Calu3 (cell line): ENCODE results near the gene ARMC9. TPM values are rescaled to one million over a fixed set of nuclear protein-coding genes. Genes with fewer than 3 reads are reported as not detected.

Source experiments
- BruUV-seq: library from RNA; stranded (reverse); fragments of 400-500 nt; replicated peaks from 2 replicates; lab custom pipeline; 2021; lab: Mats Ljungman, UMichigan
- CTCF ChIA-PET: fragments of 300-600 bp; sonication (Branson Sonifier 250); formaldehyde crosslinking; loops from one replicate; lab custom pipeline; 2022; ENCODE audit warnings: antibody characterized with exemption; lab: Charles Lee
- DNase-seq: peaks from one replicate; pipeline ENCODE4 v3.0.0; 2022
- H3K27ac Mint-ChIP-seq: one replicate; pipeline ENCODE4 v1.8.0; 2022; ENCODE audit warnings: mixed read lengths; ENCODE audit not compliant: unreplicated experiment
- H3K27me3 Mint-ChIP-seq: one replicate; pipeline ENCODE4 v1.8.0; 2022; ENCODE audit warnings: mixed read lengths; ENCODE audit not compliant: unreplicated experiment
- H3K36me3 Mint-ChIP-seq: one replicate; pipeline ENCODE4 v1.8.0; 2022; ENCODE audit warnings: mild to moderate bottlenecking, moderate library complexity, mixed read lengths; ENCODE audit not compliant: insufficient read depth, unreplicated experiment
- H3K4me1 Mint-ChIP-seq: one replicate; pipeline ENCODE4 v1.8.0; 2022; ENCODE audit warnings: mild to moderate bottlenecking, low read depth, mixed read lengths; ENCODE audit not compliant: unreplicated experiment
- H3K4me3 Mint-ChIP-seq: one replicate; pipeline ENCODE4 v1.8.0; 2022; ENCODE audit warnings: mild to moderate bottlenecking, low read depth, moderate library complexity, mixed read lengths; ENCODE audit not compliant: unreplicated experiment
- H3K9me3 Mint-ChIP-seq: one replicate; pipeline ENCODE4 v1.8.0; 2022; ENCODE audit warnings: low read depth, mixed read lengths; ENCODE audit not compliant: unreplicated experiment
- intact Hi-C: fragments of 100-400 bp; cut with micrococcal nuclease; formaldehyde crosslinking; loops from one replicate; pipeline ENCODE4 v1.10.0; 2022; ENCODE audit not compliant: unreplicated experiment
- total RNA-seq: library from RNA; stranded (reverse); gene quantifications from 2 replicates; pipeline ENCODE4 v1.2.3, GENCODE V29; 2022
- TF ChIP-seq, protein P1 (sequence below): fragments of 200-600 bp; IDR thresholded peaks from one replicate; pipeline ENCODE4 v1.8.0; 2022; ENCODE audit warnings: antibody characterized with exemption; ENCODE audit not compliant: unreplicated experiment

The ARMC9 gene
- total RNA-seq, 1 experiment from 2014 or later = 13.6 TPM

DNA sequence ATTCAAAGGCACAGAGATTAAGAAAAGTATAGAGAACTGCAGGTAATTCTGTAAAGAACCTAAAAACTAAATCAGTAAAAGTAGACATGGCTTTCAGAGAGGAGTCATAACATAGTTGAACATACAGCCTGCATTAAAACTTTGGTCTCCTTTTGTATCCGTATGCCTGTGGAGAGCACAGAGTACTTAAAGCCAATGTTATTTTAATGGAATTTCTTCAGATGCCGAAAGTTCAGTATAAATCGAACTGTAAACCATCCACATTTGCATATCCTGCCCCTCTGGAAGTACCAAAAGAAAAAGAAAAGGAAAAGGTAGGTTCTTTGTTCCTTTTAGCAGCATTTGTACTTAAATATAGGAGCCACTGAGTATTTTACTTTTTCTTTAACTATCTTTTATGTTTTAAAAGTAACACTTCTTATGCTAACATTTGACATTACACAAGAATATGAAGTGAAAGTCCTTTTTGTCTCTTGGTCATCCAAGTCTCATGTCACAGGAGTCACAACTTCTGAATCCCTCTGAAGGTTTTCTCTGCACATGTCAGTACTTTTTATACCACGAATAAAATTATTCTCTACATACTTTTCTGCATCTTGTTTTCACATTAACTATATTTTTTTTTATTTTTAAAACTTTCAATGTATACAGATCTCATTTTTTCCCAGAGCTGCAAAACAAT, 34.9 kb upstream of the ARMC9 start:
- no peak overlapping the region for H3K27ac Mint-ChIP-seq
- no peak overlapping the region for H3K4me3 Mint-ChIP-seq
- intact Hi-C loops = no loop called here
- no peak for DNase-seq
- H3K4me1 Mint-ChIP-seq = peaks cover 26% of the 10 kb centered on the region
- no peaks in the 10 kb centered on the region for H3K27me3 Mint-ChIP-seq
- no TSS peak for BruUV-seq
- TF ChIP-seq, protein P1, sequence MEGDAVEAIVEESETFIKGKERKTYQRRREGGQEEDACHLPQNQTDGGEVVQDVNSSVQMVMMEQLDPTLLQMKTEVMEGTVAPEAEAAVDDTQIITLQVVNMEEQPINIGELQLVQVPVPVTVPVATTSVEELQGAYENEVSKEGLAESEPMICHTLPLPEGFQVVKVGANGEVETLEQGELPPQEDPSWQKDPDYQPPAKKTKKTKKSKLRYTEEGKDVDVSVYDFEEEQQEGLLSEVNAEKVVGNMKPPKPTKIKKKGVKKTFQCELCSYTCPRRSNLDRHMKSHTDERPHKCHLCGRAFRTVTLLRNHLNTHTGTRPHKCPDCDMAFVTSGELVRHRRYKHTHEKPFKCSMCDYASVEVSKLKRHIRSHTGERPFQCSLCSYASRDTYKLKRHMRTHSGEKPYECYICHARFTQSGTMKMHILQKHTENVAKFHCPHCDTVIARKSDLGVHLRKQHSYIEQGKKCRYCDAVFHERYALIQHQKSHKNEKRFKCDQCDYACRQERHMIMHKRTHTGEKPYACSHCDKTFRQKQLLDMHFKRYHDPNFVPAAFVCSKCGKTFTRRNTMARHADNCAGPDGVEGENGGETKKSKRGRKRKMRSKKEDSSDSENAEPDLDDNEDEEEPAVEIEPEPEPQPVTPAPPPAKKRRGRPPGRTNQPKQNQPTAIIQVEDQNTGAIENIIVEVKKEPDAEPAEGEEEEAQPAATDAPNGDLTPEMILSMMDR = no peak
- H3K9me3 Mint-ChIP-seq = no peaks in the 10 kb centered on the region
- H3K36me3 Mint-ChIP-seq = peaks cover 47% of the 10 kb centered on the region
- CTCF ChIA-PET = no interaction called here

DNA sequence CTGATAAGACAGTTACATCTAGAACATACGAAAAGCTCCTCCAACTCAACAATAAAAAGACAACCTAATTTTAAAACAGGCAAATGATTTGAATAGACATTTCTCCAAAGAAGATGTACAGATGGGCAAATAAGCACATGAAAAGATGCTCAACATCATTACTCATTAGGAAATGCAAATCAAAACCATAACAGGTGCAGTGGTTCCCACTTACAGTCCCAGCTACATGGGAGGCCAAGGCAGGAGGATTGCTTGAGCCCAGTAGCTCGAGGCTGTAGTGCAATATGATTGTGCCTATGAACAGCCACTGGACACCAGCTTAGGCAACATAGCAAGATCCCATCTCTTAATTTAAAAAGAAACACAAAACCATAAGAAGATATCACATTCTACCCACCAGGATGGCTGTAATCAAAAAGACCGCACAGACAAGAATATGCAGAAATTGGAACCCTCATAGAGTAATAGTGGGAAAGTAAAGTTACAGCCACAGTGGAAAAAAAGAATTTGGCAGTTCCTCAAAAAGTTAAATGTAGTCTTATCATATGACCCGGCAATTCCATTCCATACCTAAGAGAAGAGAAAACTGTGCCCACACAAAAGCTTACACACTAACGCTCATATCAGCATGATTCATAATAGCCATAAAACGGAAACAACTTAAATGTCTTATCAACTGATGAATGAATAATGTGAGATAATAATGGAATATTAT, 30.5 kb upstream of the ARMC9 start:
- Mint-ChIP-seq H3K27ac (no peak overlapping the region), H3K27me3 (no peaks in the 10 kb centered on the region), H3K9me3 (no peaks in the 10 kb centered on the region), H3K4me3 (no peak overlapping the region), H3K36me3 (peaks cover 58% of the 10 kb centered on the region), H3K4me1 (peaks cover 3% of the 10 kb centered on the region)
- no TSS peak for BruUV-seq
- intact Hi-C loops = no loop called here
- CTCF ChIA-PET = interaction anchor here (0.6 kb wide), 1 partner anchor 50 kb away, joined by 3 read pairs; no protein-coding TSS in a partner anchor
- TF ChIP-seq, protein P1 = no peak
- no peak for DNase-seq

DNA sequence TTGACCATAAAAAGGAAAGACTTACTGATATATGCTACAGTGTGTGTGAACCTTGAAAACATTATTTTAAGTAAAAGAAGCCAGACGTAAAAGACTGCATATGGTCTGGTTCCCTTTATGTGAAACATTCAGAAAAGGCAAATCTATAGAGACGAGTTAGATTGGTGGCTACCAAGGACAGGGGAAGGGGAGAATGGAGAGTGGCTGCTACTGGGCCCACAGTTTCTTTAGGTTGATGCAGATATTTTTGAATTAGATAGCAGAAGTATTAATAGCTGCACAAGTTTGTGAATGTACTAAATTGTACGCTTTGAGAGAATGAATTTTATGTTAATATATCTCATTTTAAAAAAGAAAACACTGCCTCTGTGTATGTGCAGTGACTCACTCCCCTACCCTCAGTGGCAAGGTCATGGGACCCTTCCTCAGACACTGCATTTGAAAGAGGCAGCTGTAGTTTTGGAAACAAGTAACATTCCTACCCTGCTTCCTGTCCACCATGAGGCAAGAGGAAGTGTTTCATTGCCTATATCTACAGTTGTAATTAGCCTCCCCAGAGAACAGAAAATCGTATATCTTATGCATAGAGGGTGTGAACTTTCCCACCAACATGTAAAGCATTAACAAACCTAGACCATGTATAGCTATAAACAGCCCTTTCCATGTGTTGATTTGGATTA, 29.8 kb upstream of the ARMC9 start:
- Mint-ChIP-seq H3K27ac (no peak overlapping the region), H3K4me3 (no peak overlapping the region), H3K9me3 (no peaks in the 10 kb centered on the region), H3K4me1 (no peaks in the 10 kb centered on the region), H3K27me3 (no peaks in the 10 kb centered on the region), H3K36me3 (peaks cover 57% of the 10 kb centered on the region)
- CTCF ChIA-PET = interaction anchor here (0.6 kb wide), 1 partner anchor 50 kb away, joined by 3 read pairs; no protein-coding TSS in a partner anchor
- no peak for DNase-seq
- TF ChIP-seq, protein P1 = no peak
- no TSS peak for BruUV-seq
- intact Hi-C loops = no loop called here

DNA sequence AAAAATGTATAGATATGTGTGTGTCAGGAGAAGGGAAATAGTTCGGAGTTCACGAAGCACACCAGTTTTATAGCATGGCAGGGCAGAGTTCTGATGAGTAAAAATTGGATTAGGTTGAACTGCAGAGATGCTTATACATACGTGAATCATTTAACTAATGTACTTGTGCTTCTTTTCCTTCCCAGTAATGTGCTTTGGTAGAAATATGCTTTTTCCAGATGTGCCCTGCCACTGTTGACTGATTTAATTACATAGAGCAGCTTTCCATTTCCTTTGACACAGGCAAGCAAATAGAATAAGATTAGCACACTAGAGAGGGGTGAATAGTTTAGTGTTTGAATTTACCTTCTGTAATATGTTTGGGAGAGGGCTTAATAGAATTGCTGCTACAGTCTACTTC, 28.9 kb upstream of the ARMC9 start:
- H3K9me3 Mint-ChIP-seq = no peaks in the 10 kb centered on the region
- H3K4me1 Mint-ChIP-seq = no peaks in the 10 kb centered on the region
- no peak for DNase-seq
- intact Hi-C loops = no loop called here
- no peaks in the 10 kb centered on the region for H3K27me3 Mint-ChIP-seq
- H3K4me3 Mint-ChIP-seq = no peak overlapping the region
- no TSS peak for BruUV-seq
- H3K27ac Mint-ChIP-seq = no peak overlapping the region
- CTCF ChIA-PET = no interaction called here
- peaks cover 55% of the 10 kb centered on the region for H3K36me3 Mint-ChIP-seq
- TF ChIP-seq, protein P1 = no peak
